HG02798 (cell line): ENCODE measurements around the gene CD79A.
"Not testable (repeated sequence)": the region's sequence is repeated elsewhere in the genome, so short reads cannot be mapped to it uniquely, and the experiment has no call there.

Source experiments
- ATAC-seq: cut with Tn5 transposase; IDR thresholded peaks from one replicate; pipeline ENCODE4 v1.9.1; 2021; ENCODE audit warnings: mild to moderate bottlenecking; ENCODE audit not compliant: unreplicated experiment, poor library complexity

CD79A gene

GRCh38 chr19:41862445-41862986, 14.6 kb upstream of the CD79A start:
- no peak for ATAC-seq

DNA sequence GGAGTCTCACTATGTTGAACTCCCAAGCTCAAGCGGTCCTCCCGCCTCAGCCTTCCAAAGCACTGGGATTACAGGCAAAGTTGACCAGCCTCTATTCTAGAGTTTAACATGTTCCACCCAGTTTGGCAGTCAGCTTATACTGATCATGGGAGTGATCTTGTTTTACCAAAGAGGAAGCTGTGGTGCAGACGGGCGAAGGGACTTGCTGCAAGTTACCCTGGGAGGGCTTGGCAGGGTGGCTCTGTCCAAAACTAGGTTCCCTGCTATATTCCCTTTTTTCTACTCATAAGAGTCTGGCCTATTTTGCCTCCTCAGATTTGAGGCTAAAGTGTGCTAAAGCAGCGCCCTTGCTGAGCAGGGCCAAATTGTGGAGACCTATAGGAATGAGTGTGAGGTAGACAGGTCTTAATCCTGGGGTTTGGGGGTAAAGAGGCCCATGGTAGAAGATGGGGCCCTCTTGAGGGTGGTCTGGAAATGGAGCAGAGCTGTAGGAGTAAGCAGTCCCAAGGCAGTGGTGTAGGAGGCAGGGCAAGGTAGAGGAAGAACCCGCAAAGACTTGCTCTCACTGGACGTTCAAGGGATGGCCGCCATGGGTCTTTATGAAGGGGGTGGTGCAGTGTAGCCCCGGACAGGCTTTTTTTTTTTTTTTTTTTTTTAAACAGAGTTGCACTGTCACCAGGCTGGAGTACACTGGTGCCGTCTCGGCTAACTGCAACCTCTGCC, 13.7 kb upstream of the CD79A start:
- no peak for ATAC-seq

DNA sequence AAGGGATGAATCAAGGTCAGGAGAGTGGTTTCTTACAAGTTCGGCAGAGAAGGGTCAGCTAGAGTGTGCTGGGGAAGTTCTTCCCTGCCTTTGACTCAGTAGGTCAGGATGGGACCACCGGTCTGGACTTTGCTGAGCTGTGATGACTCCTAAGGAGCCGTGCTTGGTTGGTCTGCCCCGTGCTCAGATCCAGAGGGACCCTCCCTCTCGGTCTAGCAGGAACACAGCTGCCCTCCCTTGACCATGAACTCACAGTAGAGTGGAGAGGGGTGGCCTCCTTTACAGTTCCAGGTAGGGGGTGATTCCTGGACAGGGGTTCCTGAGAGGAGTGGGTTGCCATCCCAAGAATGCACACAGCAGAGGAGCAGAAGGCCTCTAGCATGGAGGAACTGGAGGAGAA, 12.7 kb upstream of the CD79A start:
- ATAC-seq: no peak

- no peak for ATAC-seq
These were observed 10.8 kb upstream of the CD79A start for GRCh38 chr19:41866284-41866683.

DNA sequence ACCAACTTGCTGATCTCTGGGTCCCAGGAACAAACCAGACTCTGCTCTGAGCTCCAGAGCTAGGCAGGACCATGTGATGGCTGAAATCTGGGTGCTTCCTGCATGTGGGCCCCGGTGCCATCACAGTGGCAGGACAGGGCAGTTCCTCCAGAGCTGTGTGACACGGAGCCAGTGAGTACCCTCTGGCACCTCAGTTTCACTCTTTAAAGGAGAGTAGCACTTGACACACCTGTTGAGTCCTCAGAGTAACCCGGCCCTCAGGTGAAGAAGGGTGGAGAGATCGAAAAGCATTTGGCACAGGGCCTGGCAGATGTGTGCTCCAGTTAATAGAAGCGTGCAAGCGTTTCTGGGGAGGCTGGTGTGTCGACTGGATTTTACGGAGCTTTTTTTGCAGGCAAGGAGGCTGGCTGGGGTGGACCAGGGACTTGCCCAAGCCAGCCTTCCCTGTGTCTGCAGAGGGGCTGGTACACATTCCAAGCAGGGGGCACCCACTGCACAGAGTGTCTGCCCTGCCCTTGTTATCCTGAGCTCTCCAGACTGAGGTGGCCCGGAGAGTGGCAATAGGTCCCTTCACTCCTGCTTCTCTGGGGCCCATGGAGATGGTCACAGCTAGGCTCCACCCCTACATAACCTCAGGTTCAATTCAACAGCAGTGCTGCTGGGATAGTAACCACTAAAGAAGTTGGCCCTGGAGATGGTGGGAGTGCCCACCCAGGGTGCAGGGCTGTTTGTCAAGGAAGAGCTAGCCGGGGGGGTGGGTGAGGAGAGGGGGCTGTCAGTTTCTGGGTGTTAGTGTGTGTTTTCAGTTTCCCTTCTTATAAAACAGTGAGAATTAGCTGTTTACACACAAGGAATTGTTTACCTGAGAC, 8.7 kb upstream of the CD79A start:
- no peak for ATAC-seq

- ATAC-seq: no peak
These were observed 8.1 kb upstream of the CD79A start for GRCh38 chr19:41868989-41869300.

DNA sequence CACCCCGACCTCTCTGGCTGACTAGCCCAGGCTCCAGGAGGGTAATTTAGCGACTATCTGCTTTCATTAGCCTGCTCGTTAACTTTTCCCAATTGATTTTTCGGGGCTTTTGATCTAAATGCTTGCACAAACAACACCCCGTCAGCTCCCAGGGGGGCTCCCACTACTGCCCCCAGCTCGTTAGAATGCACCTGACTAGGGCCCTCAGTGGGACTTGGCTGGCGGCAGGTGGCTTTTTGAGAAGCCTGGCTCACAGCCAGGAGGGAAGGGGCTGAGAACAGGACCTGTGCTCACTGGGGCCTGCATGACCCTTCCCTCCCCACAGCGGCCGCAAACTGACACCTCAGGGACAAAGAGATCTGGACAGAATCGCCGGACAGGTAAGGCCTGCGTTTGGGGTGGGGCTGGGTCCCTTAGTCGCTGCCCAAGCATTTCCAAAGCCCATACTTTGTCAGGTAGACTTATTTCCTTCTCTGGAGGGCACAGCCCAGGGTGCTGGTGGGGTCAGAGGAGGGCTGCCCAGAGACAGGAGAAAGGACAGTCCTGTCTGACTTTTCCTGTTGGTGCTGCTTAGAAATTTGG, 7.6 kb upstream of the CD79A start:
- no peak for ATAC-seq

- ATAC-seq: no peak
These were observed 6.6 kb upstream of the CD79A start for GRCh38 chr19:41870401-41870873.

DNA sequence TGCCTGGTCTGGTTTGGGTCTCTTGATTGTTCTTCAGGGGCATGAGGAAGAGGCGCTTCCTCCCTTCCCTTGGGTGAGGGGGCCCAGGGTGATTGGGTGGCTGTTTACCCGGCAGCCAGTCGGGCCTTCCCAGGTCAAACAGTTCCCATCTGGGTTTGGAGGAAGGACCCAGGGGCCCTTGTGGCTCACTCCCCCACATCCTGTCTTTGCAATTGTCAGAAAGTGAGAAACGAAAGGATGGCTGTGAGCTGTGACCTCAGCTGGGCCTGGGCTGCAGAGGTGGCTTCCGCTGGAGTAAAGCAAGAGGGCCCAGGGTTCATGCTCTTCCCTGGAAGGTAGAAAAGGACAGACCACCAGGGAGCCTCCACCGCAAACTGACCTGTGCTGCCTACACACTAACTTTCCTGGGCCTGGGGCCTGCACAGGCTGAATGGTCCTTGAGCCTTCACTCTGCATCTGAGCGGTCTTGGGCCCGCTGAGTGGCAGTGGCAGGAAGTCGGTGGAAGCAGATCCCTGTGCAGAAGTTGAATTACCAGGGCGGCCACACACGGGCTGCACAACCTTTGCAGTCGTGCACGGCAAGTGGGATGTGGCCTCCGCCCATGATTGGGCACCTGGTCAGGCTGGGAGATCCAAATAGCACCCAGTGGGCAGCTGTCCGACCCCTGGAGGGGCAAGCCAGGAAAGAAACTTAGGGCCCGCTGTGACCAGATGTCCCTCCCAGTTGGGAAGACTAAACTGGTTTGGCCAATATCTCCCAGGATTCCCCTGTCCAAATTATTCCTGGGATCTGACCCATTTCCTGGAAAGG, 5.3 kb upstream of the CD79A start:
- ATAC-seq: peak; percentile 58

DNA sequence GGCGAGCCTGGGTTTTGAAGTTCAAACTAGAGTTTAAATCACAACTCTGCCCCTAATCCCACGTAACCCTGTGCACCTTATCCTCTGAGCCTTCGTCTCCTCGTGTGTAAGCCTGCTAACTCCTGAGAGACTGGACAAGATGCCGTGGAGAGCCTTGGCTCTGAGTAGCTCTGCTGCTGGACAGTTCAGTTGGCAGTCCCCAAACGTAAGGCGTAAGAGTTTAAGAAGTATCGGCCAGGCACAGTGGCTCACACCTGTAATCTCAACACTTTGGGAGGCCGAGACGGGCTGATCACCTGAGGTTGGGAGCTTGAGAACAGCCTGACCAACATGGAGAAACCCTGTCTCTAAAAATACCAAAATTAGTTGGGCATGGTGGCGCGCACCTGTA, 4.7 kb upstream of the CD79A start:
- ATAC-seq: no peak

DNA sequence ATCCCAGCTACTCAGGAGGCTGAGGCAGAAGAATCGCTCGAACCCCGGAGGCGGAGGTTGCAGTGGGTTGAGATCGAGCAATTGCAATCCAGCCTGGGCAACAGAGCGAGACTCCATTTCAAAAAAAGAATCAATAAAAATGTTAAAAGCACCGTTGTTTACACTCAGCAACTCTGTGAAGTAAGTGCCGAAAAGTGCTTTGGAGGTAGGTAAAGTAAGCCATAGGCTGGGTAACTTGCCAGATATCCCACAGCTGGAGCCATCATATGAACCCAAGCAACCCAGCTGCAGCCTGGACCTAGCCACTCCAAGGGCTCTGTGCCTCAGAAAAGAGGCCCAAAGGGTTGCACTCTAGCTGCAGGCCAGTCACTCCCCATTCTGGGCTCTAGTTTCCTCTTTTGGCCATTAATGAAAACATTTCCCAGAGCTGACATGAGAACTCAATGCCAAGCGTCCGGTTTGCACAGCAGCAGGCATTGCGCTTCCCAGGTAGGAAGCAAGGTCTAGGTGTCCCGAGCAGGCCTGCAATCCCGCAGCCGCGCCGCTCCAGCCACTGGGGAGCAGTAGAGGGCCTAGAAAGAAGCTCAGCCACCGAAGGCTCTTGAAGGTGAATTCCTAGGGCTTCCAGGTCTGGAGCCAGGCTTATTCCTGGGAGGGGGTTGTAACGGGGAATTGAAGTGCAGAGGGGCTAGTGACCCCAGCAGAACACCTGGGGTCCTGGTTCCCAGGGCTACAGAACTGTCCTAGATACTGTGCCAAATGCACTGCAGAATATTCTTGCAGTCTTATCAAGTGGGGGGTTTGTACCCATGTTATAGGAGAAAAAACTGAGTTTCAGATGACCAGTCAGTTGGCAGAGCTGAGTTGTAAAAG, 4.1 kb upstream of the CD79A start:
- no peak for ATAC-seq

GRCh38 chr19:41875973-41876372, 1.1 kb upstream of the CD79A start:
- ATAC-seq: not testable (repeated sequence)

DNA sequence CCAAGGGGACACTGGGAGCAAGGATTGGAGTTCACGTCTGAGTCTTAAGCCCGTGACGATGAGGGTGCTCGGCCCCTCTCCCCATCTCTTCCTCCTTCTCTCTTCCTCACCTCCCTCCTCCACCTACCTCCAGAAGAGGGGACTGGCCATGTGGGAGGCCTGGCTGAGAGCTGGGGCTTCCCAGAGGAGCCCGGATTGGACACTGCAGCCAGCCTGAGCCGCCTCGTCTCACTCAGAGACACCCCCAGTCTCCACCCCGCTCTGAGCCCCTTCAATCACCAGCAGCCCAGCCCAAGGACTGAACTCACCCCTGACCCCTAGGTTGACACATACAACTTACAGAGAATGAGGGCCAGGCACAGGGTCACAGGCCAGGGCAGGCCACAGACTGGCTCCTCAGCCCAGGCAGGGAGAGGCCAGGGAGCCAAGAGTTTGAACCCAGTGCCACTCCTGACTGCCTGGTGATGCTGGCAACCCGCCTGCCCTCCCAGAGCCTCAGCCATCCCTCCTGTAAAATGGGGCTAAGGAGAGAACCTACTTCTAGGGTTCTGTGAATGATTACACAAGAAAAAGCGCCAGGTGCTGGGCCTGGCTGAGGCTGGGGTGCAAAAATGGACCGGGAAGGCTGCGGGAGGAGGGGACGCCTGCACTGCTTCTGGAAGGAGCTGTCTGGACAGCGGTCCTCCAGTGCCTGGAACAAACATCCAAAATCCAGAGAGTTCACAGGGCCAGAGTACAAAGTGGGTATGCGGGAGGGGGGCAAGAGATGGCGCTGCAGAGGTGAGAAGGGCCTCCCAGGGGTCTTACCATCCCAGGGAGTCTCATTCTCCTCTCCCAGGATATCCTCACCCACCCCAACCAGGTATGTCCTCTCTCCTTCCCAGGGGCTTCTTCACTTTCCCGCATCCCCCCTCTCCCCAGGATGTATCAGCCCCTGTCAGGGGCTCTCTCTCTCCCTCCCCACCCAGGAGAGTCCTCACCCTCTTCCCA, 1.1 kb downstream of the CD79A start:
- ATAC-seq: no peak

GRCh38 chr19:41879080-41879479, 2.0 kb downstream of the CD79A start:
- ATAC-seq: no peak

DNA sequence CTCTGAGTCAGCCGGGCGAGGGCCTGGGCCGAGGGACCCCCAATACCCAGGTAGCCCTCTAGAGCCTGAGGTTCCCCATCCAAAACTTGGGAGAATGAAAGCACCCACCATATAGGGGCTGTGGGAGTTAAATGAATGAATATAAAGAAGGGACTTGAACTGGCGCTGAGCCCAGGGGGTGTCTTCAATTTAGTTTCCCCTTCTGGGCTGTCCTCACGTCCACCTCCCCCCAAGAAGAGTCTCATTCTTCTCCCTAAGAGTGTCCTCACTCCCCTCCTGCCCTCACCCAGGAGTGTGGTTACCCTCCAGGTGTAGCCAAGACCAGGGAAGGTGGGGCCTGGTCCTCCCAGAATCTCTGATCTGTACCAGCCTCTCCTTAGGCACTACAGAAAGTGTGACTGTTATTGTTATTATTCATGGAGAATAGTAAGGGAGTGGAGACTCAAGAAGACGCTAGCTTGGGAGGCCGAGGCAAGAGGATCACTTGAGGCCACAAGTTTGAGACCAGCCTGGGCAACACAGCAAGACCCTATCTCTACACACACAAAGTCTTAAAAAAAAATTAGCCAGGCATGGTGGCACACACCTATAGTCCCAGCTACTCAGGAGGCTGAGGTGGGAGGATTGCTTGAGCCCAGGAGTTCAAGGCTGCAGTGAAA, 2.7 kb downstream of the CD79A start:
- no peak for ATAC-seq

DNA sequence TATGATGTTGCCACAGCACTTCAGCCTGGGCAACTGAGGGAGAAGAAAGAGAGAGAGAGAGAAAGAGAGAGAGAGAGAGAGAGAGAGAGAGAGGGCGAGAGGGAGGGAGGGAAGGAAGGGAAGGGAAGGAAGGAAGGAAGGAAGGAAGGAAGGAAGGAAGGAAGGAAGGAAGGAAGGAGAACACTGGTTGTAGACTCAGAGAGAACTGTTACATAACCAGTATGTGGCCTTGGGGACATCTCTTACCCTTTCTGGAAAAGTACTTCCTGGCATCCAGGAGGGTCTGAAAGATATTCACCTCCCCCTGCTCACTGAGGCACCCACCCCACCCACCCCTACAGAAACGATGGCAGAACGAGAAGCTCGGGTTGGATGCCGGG, 3.2 kb downstream of the CD79A start:
- no peak for ATAC-seq

DNA sequence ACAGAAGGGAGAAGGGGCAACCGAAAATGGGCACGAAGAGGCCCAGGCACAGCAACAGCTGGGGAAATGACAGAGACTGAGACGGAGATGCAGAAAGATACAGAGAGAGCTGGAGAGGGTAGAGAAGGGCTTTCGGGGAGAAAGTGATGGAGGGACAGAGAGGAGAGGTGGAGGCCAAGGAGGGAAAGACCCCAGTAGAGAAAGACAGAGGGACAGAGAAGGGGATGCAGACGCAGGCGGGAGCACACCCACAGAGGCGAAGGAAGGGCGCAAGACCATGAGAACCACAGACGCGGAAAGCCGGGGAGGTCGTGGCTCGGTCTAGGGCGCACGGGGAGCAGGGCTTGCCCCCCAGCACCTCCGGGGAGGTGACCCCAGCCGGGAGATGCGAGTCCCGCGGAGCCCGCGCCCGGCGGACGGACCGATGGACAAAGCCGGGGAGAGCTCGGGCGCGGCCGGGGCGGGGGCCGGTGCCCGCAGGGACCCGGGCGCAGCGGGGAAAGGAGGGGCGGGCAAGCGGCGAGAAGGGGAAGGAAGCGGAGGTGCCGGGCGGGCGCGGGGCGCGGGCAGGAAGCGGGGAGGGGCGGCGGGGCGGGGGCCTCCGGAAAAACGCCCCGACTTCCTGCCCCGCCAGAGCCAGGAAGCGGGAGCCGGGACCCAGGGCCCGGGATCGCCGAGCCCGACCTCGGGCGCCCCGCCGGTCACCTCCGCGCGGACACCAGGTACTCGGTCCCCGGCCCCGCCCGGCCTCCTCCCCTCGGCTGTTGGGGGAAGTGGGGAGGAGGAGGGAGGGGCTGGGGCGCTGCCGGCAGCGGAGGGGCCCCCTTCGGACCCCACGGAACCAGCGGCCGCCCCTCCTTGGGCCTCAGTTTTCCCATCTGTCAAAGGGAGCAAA, 5.7 kb downstream of the CD79A start, which contains the start of gene ARHGEF1:
ARHGEF1 (plus strand) TSS at position 617 of the 895 bp plus-strand sequence. CDS start 4,899 bp downstream, outside the sequence.
- peak; percentile 18 for ATAC-seq
